ENCODE measurements around the gene FCRLB.

FCRLB gene

DNA sequence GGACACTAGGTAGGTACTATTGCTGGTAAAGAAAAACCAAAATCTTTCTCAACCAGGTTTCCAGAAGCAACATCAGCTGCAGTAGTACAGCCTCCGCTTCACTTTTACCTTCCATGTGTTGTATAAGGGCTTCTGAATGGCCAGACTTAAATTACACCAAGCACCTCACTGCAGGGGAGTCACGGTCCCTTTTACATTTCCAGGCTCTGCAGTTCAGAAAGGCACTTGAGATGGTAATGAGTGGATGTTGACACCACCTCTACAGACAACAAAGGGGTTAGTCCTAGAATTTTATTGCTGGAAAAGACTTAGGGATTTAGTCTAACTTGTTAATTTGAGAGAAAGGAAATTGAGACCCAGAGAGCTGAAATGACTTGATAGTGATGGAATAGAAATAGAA, 16.3 kb downstream of the FCRLB start:
- no peak overlapping the region for H3K9ac ChIP-seq
- H3K4me3 ChIP-seq (ENCODE audit: low read depth, low read length) = no peak overlapping the region
- H3K36me3 ChIP-seq (ENCODE audit: control insufficient read depth, insufficient read depth, low read length) = no peaks in the 10 kb centered on the region
- no peaks in the 10 kb centered on the region for H3K79me2 ChIP-seq
- no peak overlapping the region for H3K27ac ChIP-seq
- H3K4me1 ChIP-seq = no peaks in the 10 kb centered on the region
- H3K4me2 ChIP-seq (ENCODE audit: low read length) = no peak overlapping the region
- no peaks in the 10 kb centered on the region for H3K9me3 ChIP-seq (ENCODE audit: control insufficient read depth, low read length)
- no peaks in the 10 kb centered on the region for H3K27me3 ChIP-seq (ENCODE audit: control insufficient read depth, insufficient read depth, low read length)
- no peak overlapping the region for H2AFZ ChIP-seq
- TF ChIP-seq, protein P1, sequence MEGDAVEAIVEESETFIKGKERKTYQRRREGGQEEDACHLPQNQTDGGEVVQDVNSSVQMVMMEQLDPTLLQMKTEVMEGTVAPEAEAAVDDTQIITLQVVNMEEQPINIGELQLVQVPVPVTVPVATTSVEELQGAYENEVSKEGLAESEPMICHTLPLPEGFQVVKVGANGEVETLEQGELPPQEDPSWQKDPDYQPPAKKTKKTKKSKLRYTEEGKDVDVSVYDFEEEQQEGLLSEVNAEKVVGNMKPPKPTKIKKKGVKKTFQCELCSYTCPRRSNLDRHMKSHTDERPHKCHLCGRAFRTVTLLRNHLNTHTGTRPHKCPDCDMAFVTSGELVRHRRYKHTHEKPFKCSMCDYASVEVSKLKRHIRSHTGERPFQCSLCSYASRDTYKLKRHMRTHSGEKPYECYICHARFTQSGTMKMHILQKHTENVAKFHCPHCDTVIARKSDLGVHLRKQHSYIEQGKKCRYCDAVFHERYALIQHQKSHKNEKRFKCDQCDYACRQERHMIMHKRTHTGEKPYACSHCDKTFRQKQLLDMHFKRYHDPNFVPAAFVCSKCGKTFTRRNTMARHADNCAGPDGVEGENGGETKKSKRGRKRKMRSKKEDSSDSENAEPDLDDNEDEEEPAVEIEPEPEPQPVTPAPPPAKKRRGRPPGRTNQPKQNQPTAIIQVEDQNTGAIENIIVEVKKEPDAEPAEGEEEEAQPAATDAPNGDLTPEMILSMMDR (IDR thresholded peaks at IDR 0.05) = no peak

DNA sequence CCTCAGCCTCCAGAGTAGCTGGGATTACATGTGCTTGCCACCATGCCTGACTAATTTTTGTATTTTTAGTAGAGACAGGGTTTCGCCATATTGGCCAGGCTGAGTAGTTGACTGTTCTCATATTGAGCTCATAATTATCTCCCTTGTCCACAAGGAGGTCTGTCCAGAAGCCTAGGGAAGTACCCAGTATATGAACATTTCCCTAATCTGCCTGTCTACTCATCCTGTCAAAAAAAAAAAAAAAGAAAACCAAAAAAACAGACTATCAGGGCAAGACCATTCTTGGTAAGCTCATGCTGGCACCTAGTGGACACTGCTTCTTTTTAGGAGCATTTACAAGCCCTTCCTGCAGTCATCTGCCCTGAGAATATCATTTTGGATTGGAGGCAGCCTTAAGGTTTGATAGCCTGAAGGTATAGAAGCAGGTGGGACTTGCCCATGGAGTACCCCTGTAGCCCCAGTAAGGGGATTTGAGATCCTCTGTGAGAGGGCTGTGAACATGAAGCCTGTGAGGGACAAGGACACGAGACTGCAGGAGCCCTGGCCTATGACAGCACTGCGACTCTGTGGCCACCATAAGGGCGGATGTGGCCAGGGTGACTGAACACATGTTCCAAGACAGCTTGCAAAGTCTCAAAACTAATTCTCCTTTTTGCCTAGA, 17.4 kb downstream of the FCRLB start:
- Histone ChIP-seq H3K9me3 (ENCODE audit: control insufficient read depth, low read length) (no peaks in the 10 kb centered on the region), H3K4me1 (no peaks in the 10 kb centered on the region), H3K36me3 (ENCODE audit: control insufficient read depth, insufficient read depth, low read length) (no peaks in the 10 kb centered on the region), H3K4me3 (ENCODE audit: low read depth, low read length) (no peak overlapping the region), H3K27me3 (ENCODE audit: control insufficient read depth, insufficient read depth, low read length) (no peaks in the 10 kb centered on the region), H3K9ac (no peak overlapping the region), H2AFZ (no peak overlapping the region), H3K4me2 (ENCODE audit: low read length) (no peak overlapping the region), H3K79me2 (no peaks in the 10 kb centered on the region), H3K27ac (no peak overlapping the region)
- TF ChIP-seq, protein P1 (IDR thresholded peaks at IDR 0.05) = peak; percentile 39

DNA sequence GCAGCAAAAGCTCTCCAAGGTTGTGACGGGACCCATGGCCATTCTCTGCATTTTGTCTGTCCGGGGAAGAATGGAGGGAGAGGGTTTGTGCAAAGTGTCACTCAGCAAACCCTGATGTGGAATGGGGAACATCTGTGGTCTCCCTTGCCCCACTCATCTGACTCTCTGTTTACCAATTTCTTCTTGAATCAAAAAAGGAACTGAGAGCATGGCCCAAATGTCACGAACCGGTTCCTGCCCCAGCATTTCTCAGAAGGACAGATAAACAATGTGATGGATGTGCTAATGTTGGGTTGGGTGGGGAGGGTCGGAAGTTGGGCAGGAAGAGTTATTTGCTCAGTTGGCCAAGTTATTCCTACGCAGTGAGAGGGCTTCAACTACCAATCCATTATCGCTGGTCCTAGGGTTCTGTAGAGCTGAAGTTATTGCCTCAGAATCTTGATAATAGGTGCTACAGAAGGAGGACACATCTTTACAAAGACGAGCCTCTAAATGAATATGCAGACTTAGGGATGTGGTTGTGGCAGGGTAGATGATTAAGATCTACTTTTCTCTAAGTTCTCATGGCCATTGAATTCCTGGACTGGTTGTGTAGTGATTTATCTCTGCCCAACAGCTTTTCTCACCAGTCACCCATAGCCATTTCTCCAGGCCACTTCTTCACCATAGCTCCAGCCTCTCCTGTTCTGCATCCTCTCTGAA, 18.7 kb downstream of the FCRLB start:
- H3K27ac ChIP-seq = no peak overlapping the region
- TF ChIP-seq, protein P1 (IDR thresholded peaks at IDR 0.05) = no peak
- no peak overlapping the region for H3K9ac ChIP-seq
- H3K27me3 ChIP-seq (ENCODE audit: control insufficient read depth, insufficient read depth, low read length) = no peaks in the 10 kb centered on the region
- no peak overlapping the region for H3K4me2 ChIP-seq (ENCODE audit: low read length)
- no peaks in the 10 kb centered on the region for H3K4me1 ChIP-seq
- no peaks in the 10 kb centered on the region for H3K36me3 ChIP-seq (ENCODE audit: control insufficient read depth, insufficient read depth, low read length)
- H3K4me3 ChIP-seq (ENCODE audit: low read depth, low read length) = no peak overlapping the region
- no peaks in the 10 kb centered on the region for H3K79me2 ChIP-seq
- H2AFZ ChIP-seq = no peak overlapping the region
- no peaks in the 10 kb centered on the region for H3K9me3 ChIP-seq (ENCODE audit: control insufficient read depth, low read length)

DNA sequence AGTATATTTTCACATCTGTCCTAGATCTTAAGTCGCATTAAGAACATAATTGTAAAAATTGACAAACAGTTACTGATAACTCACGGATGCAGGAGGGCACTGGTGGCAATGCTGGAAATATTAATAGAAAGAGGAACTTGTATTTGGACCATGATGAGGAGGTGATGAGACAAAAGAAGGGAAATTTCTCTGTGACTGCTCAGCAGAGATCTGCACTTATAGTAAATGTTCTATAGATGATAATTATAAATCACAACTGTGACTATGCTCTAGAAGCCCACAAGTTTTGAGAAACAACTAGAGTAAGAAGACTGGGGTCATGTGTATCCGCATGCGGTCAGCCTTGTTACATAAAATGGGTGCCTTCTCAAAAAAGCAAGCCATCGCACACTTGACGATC, 19.6 kb downstream of the FCRLB start:
- H3K27me3 ChIP-seq (ENCODE audit: control insufficient read depth, insufficient read depth, low read length) = no peaks in the 10 kb centered on the region
- TF ChIP-seq, protein P1 (IDR thresholded peaks at IDR 0.05) = no peak
- no peak overlapping the region for H3K4me3 ChIP-seq (ENCODE audit: low read depth, low read length)
- no peaks in the 10 kb centered on the region for H3K9me3 ChIP-seq (ENCODE audit: control insufficient read depth, low read length)
- no peaks in the 10 kb centered on the region for H3K79me2 ChIP-seq
- no peak overlapping the region for H3K27ac ChIP-seq
- H2AFZ ChIP-seq = no peak overlapping the region
- no peak overlapping the region for H3K4me2 ChIP-seq (ENCODE audit: low read length)
- no peaks in the 10 kb centered on the region for H3K4me1 ChIP-seq
- H3K36me3 ChIP-seq (ENCODE audit: control insufficient read depth, insufficient read depth, low read length) = no peaks in the 10 kb centered on the region
- no peak overlapping the region for H3K9ac ChIP-seq

DNA sequence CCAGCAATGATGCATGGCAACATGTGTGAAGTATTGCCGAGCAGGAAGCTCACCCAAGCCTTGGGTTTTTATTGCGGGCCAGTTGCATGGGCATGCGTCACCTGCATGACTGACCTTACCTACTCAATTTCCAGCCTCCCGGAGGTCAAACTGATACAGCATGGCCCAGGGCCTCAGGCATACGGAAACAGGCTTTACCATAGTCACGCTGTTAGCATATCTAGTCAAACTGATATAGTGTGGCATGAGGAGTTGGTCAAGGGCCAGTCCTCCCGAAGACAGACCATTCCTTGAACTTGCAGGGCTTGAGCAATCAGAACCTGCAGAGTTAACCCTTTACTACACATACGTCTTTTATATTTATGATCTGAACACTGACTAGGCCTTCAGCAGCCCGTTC, 21.9 kb downstream of the FCRLB start:
- H3K27me3 ChIP-seq (ENCODE audit: control insufficient read depth, insufficient read depth, low read length) = no peaks in the 10 kb centered on the region

More for the DNA sequence above, 21.9 kb downstream of the FCRLB start:
- Histone ChIP-seq H3K4me2 (ENCODE audit: low read length) (no peak overlapping the region), H3K9me3 (ENCODE audit: control insufficient read depth, low read length) (no peaks in the 10 kb centered on the region), H3K4me3 (ENCODE audit: low read depth, low read length) (no peak overlapping the region), H3K79me2 (no peaks in the 10 kb centered on the region), H2AFZ (no peak overlapping the region), H3K27ac (no peak overlapping the region), H3K36me3 (ENCODE audit: control insufficient read depth, insufficient read depth, low read length) (no peaks in the 10 kb centered on the region), H3K4me1 (no peaks in the 10 kb centered on the region), H3K9ac (no peak overlapping the region)
- TF ChIP-seq, protein P1 (IDR thresholded peaks at IDR 0.05) = no peak

Data from parathyroid adenoma (tissue), 2 donors.